ENCODE results near the gene PCARE.

PCARE gene

GRCh38 chr2:29013057-29013780 is 61.1 kb downstream of the PCARE start:
- H3K9me3 ChIP-seq (ENCODE audit: insufficient read depth, low read depth, low read length) = no peaks in the 10 kb centered on the region
- peaks cover 7% of the 10 kb centered on the region; the same call in 1 of the 2 replicates for H3K4me1 ChIP-seq (ENCODE audit: insufficient read depth, low read length)
- H3K36me3 ChIP-seq (ENCODE audit: insufficient read depth, low read depth, low read length) = no peaks in the 10 kb centered on the region
- H3K27me3 ChIP-seq (ENCODE audit: insufficient read depth, low read length) = no peaks in the 10 kb centered on the region
- no peak overlapping the region for H3K9ac ChIP-seq (ENCODE audit: low read depth, low read length)
- no peak overlapping the region for H3K4me3 ChIP-seq (ENCODE audit: low read length)
- no peak overlapping the region for H3K27ac ChIP-seq (ENCODE audit: low read length)

- Histone ChIP-seq H3K27me3 (ENCODE audit: insufficient read depth, low read length) (no peaks in the 10 kb centered on the region), H3K4me3 (ENCODE audit: low read length) (no peak overlapping the region), H3K4me1 (ENCODE audit: insufficient read depth, low read length) (peaks cover 7% of the 10 kb centered on the region; the same call in 1 of the 2 replicates), H3K27ac (ENCODE audit: low read length) (no peak overlapping the region), H3K9me3 (ENCODE audit: insufficient read depth, low read depth, low read length) (no peaks in the 10 kb centered on the region), H3K9ac (ENCODE audit: low read depth, low read length) (no peak overlapping the region), H3K36me3 (ENCODE audit: insufficient read depth, low read depth, low read length) (no peaks in the 10 kb centered on the region)
Observed at GRCh38 chr2:29012211-29012681, 62.1 kb downstream of the PCARE start.

Data from iPS-20b (cell line).